NCI-H1092 (cell line): ENCODE results near the gene SLC27A6.
"Not testable (repeated sequence)": the region's sequence is repeated elsewhere in the genome, so short reads cannot be mapped to it uniquely, and the experiment has no call there.

Source experiments
- DNase-seq: peaks from one replicate; lab custom pipeline; 2025; lab: John Stamatoyannopoulos, UW

The SLC27A6 gene

DNA sequence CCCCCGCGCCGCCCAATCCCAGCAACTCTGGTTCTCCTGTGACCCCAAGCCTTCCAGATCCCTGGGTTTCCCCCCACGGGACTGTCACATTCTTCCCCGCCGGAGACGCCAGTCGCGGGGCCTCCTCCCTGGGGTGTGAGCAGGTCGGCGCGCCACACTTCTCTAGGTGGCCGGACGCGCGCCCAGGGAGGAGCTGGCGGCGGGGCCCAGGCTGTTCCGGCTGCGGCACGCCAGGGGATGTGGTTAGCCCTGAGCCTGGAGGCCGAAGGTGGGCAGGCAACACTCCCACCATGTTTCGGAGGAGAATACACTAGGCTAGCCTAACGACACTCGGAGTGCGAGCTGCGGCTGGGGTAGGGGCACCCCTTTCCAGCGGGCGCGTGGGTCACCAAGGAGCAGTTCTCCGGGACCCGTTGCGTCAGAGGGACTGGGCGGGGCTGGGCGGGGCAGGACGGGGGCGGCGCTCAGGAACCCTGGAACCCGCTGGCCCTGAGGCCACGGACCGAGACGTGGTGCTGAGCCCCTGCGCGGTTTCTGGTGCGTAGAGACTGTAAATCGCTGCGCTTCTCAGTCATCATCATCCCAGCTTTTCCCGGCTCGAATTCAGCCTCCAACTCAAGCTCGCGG, at the start of gene SLC27A6:
Gene SLC27A6, plus strand, starts transcription at position 478 of the 627 bp plus-strand sequence. CDS start 650 bp downstream, outside the sequence.
- DNase-seq, result no peak

GRCh38 chr5:128919542-128919941, 45.7 kb upstream of the SLC27A6 start:
- no peak for DNase-seq

DNA sequence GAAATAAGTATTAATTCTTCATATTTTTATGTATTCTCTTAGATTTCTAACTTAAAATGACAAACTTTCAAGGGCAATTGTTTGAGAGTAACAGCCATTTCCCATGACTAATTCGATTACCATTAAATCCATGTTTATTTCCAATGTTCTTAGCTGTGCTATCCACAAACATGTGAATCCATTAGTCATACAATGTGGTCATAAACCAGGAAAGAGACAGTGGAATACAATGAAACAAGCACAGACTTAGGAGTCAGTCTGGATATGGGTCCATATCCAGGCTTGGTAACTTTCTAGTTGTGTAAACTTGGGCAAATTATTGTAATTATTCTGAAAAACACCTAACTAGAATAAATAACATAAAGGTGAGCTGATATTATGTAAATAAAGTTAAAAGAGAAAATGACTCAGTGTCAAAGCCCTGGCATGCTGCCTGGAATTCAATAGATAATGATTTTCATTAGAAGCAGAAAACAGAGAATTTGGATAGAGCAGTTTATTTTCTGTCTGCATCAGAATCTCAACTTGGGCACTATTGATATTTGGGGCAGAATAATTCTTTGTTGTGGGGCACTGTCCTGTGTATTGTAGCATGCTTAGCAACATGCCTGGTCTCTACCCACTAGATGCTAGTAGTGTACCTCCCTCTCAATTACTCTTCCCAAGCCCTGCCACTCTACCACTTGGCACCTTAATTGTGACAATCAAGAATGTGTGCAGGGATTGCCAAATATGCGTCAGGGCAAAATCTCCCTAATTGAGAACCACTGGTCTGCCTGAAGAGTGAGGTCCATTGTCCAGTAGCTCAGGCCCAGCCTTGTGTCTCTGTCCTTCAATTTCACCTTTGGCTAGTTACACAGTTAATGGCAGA, 44.7 kb upstream of the SLC27A6 start:
- DNase-seq, result no peak

- no peak for DNase-seq
Observed at GRCh38 chr5:128924299-128924698, 41.0 kb upstream of the SLC27A6 start.

DNA sequence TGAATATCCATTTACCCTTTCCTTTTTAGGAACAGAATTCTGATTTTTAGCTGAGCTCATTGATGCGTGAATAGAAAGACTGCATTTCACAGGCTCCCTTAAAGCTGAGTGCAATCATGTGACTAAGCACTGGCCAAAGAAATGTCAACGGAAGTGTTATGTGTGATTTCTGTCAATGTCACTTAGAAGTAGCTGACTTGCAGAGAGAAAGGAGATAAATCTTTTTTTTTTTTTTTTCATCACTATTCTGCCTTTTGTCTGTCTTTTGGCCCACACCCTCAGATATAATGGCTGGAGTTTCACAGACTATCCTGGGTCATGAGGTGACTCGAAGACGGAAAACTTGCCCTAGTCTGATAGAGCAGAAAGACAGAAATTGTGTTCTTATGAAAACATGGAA, 39.3 kb upstream of the SLC27A6 start:
- DNase-seq, result no peak

GRCh38 chr5:128927644-128928043, 37.6 kb upstream of the SLC27A6 start:
- DNase-seq, result no peak

GRCh38 chr5:128932232-128932631, 33.1 kb upstream of the SLC27A6 start:
- not testable (repeated sequence) for DNase-seq

- DNase-seq, result not testable (repeated sequence)
Observed at GRCh38 chr5:128943100-128943499, 22.2 kb upstream of the SLC27A6 start.

DNA sequence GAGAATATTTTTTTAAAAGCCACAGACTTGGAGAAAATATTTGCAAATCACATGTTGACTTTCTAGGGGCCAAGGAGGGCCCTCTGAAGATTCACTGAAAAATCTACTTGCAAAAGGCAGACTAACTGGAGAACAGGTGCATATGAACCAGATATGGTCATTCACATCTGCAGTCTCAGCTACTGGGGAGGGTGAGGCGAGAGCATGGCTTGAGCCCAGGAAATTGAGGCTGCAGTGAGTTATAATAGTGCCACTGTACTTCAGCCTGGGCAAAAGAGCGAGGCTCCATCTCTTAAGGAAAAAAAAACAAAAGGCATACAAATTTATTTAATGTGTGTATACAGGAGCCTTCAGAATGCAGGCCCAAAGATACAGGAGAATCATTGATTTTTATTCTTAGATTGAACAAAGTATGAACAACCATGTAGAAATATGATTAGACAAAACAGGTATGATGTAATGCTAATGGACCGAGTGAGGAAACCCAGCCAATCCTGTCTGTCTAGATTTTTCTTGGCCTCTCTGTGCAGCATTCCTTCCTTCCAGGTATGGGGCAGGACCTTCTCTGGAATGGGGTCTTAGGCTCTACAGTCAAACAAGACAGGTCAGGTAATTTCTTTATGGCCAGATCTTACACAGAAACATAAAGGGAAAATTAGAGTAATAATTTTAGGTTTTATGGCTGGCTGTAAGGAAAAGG, 15.3 kb upstream of the SLC27A6 start:
- DNase-seq, result no peak

- not testable (repeated sequence) for DNase-seq
Observed at GRCh38 chr5:128951301-128951700, 14.0 kb upstream of the SLC27A6 start.

DNA sequence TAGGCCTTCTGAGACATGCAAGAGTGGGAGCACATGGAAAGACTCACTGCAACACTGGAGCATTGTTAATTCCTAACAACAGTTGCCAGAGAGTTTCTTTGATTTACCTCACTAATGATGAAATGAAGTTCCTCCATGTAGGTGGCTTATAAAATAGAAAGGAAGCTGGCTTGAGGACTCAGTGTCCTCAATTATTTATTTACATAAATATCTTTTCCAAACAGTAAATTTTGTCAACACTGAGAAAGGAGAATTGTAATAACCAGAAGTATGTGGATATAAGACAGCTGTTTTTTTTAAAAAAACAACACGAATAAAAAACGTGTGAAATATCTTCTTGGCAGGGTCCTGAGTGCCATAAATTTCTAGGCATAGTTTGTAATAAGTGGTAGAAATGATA, 9.1 kb upstream of the SLC27A6 start:
- DNase-seq, result no peak

DNA sequence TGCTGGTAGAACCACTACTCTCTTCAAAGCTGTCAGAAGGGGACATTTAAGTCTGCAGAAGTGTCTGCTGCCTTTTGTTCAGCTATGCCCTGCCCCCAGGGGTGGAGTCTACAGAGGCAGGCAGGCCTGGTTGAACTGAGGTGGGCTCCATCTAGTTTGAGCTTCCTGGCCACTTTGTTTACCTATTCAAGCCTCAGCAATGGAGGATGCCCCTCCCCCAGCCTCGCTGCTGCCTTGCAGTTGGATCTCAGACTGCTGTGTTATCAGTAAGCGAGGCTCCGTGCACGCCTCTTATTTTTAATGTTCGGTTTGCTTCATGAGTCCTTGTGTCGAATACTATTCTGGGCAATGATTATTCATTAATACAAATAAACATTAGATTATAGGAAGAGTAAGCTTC, 3.1 kb upstream of the SLC27A6 start:
- no peak for DNase-seq

DNA sequence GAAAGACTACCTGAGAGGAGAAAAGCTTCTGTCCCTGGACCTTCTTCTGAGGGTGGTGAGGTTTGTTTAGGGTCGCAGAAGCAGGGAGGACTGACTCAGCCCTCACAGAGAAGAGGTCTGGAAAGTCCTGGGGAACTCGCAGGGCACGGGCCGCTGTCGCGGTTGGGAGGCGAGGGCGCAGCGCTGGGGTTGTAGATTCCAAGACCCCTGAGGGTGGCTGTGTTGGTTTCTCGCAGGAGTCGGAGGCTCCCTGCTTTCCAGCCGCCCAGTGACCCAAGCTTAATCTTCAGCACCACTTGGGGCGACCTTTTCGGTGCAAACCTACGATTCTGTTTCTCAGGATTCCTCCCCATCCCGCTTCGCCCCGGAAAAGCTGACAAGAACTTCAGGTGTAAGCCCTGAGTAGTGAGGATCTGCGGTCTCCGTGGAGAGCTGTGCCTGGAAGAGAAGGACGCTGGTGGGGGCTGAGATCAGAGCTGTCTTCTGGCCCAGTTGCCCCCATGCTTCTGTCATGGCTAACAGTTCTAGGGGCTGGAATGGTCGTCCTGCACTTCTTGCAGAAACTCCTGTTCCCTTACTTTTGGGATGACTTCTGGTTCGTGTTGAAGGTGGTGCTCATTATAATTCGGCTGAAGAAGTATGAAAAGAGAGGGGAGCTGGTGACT, 482 bp downstream of the SLC27A6 start:
- DNase-seq, result no peak

GRCh38 chr5:128966375-128966774, 1.1 kb downstream of the SLC27A6 start:
- DNase-seq, result no peak

DNA sequence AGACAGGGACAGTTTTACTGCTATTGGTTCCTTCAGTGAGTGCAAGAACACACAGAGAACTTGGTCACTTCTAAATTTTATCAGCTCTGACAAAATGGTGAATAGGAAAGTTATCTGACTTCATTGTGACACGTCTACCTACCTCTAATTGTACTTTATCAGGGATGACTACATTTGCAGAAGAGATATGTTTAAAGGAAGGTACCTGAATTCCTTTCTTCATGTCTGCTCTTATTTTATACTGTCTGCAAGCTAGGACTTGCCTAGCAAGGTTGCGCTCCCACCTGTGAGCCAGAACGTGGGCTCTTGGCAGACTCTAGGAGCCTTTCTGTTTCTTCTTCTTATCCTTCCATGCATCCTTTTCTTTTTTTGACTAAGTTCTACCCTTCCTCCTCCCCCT, 1.6 kb downstream of the SLC27A6 start:
- no peak for DNase-seq

- DNase-seq, result no peak
Observed at GRCh38 chr5:128973244-128973643, 8.0 kb downstream of the SLC27A6 start.

DNA sequence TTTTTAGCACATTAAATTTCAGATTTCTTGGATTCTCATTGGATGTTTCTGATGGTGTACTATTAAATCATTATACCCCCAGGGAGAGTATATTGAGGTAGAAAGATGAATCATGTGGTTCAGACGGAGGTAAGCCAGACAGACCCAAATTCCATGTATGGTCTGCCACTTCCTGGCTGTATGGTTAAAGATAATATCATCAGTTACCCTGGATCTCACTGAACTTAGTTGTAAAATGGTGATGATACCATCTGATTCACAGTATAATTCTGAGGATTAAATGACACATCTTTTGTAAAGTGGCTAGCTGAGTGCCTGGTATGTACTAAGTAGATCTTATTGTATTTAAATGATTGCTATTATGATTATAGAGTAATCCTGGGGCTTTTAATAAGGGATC, 9.3 kb downstream of the SLC27A6 start:
- no peak for DNase-seq

- DNase-seq, result no peak
Observed at GRCh38 chr5:128979761-128980160, 14.5 kb downstream of the SLC27A6 start.

GRCh38 chr5:128980917-128981316, 15.6 kb downstream of the SLC27A6 start:
- DNase-seq, result no peak

DNA sequence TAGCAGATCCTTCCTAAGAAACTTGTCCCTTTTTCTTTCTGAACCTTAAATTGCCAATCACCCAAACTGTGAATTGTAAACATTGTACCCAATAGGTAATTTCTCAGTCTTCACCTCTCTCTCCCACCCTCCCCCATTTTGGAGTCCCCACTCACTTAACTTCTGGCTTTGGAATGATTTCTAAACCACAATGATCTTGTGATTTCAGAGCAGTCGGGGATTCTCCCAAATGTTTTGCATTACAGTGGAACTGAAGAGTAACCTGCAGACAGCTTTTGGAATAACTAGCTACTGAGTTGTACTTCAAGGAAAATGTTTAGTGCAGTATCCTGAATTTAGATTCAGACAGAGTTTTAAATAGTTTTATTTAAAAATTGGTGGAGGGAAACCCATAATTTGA, 19.2 kb downstream of the SLC27A6 start:
- DNase-seq, result no peak

- DNase-seq, result no peak
Observed at GRCh38 chr5:128988476-128988875, 23.2 kb downstream of the SLC27A6 start.

DNA sequence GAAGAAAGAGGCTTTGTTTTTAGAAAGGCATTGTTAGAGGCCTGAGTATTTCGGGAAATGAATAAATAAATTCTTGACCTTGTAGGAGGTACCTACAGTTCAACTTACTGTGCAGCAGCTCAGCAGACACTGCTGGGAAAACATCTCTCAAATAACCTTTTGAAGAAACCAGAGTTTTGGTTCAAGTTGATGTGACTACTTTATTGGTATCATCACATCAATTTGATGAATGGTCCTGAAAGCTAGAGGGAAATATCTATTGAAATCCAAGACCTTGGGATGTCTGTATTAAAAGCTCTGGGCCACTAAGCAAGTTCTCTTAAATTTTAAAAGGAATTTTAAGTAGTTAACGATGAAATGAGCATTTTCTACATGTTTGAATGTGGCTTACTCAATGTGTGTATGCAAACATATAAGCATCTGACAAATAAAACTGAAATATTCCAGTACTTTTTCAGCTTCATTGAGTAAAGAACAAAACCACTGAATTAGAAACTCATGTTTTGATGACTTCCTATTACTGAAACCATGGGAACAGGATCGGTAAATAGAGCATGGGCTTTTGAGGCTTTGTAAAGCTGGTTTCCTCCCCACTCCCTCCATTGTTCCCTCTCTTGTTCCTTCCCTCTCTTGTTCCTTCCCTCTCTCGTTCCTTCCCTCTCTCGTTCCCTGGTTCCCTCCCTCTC, 36.7 kb downstream of the SLC27A6 start:
- DNase-seq, result no peak
